Esophagus muscularis mucosa (tissue), 3 donors: ENCODE results near the gene TNFRSF1B.

ENCODE experiments used
- POLR2AphosphoS5 ChIP-seq, 2 donors: sonication (generic); formaldehyde crosslinking; IDR thresholded peaks; one replicate each; pipeline ENCODE4 v1.6.1; 2017; ENCODE audit warnings: antibody characterized with exemption in 2 of 2
- TF ChIP-seq, protein P1 (sequence below), 3 experiments: fragments of 200-600 bp in 2 of 3; fragments of 450-650 bp in 1 of 3; sonication (generic) in 2 of 3; IDR thresholded peaks; one replicate each; pipeline ENCODE4 v1.5.1; 2017 to 2019; ENCODE audit warnings: antibody characterized with exemption in 3 of 3, mild to moderate bottlenecking in 2 of 3, moderate library complexity in 1 of 3

DNA sequence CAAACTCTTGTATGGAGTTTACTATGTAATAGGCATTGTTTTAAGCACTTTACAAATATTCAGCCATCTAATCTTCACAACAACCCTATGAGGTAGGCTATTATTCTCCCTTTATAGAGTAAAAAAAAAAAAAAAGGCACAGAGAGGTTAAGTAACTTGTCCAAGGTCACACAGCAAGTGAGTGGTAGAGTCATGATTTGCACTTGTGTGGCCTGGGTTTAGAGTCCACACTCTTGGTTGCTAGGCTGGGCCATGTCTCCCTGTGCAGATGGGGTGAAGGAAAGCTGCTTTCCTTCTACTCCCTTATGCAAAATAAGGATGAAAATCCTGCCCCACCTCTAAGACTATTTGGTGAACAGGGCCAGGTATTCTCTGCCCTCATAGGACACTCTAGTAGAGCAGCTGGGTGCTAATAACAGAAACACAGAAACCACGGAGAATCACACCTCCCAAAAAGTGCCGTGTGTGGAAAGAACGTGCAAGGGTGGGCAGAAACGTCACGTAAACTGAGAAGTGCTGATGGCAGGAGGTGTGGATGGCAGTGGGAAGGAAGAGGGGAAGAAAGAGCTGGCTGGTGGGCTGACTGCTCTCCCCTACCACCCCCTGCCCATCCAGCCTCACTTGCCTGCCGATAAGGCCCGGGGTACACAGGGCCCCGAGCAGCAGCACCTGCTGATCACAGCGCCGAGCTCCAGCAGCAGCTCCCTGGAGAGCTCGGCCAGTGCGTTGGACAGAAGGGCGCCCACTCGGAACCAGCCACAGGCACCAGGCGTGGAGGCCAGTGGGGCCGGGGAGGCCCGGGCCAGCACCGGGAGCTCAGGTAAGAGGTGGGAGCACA is 34.8 kb downstream of the TNFRSF1B start:
- no peak for TF ChIP-seq POLR2AphosphoS5 (IDR thresholded peaks at IDR 0.05)
- TF ChIP-seq, protein P1, sequence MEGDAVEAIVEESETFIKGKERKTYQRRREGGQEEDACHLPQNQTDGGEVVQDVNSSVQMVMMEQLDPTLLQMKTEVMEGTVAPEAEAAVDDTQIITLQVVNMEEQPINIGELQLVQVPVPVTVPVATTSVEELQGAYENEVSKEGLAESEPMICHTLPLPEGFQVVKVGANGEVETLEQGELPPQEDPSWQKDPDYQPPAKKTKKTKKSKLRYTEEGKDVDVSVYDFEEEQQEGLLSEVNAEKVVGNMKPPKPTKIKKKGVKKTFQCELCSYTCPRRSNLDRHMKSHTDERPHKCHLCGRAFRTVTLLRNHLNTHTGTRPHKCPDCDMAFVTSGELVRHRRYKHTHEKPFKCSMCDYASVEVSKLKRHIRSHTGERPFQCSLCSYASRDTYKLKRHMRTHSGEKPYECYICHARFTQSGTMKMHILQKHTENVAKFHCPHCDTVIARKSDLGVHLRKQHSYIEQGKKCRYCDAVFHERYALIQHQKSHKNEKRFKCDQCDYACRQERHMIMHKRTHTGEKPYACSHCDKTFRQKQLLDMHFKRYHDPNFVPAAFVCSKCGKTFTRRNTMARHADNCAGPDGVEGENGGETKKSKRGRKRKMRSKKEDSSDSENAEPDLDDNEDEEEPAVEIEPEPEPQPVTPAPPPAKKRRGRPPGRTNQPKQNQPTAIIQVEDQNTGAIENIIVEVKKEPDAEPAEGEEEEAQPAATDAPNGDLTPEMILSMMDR (IDR thresholded peaks at IDR 0.05) = no peak
